Measurements from ENCODE around the gene TMEM97.

The TMEM97 gene

GRCh38 chr17:28366605-28367004 is 47.6 kb downstream of the TMEM97 start:
- no peak for TF ChIP-seq CTCF (IDR thresholded peaks at IDR 0.05; ENCODE audit: borderline replicate concordance, control extremely low read depth, extremely low read depth, insufficient read depth, missing control alignments)

GRCh38 chr17:28367641-28368305 is 48.8 kb downstream of the TMEM97 start:
- in situ Hi-C loops (cut with MboI; ENCODE audit: low sequenced_read_pairs, unreplicated experiment): no loop called here
- DNase-seq (ENCODE audit: low spot score): no peak

More at GRCh38 chr17:28366605-28367004, 47.6 kb downstream of the TMEM97 start:
- no peak for DNase-seq (ENCODE audit: low spot score)
- in situ Hi-C loops (cut with MboI; ENCODE audit: low sequenced_read_pairs, unreplicated experiment): no loop called here

GRCh38 chr17:28368306-28368831 is 49.4 kb downstream of the TMEM97 start:
- in situ Hi-C loops (cut with MboI; ENCODE audit: low sequenced_read_pairs, unreplicated experiment): no loop called here
- TF ChIP-seq CTCF (IDR thresholded peaks at IDR 0.05; ENCODE audit: borderline replicate concordance, control extremely low read depth, extremely low read depth, insufficient read depth, missing control alignments): no peak
- DNase-seq (ENCODE audit: low spot score): no peak

More at GRCh38 chr17:28367641-28368305, 48.8 kb downstream of the TMEM97 start:
- no peak for TF ChIP-seq CTCF (IDR thresholded peaks at IDR 0.05; ENCODE audit: borderline replicate concordance, control extremely low read depth, extremely low read depth, insufficient read depth, missing control alignments)

- in situ Hi-C loops (cut with MboI; ENCODE audit: low sequenced_read_pairs, unreplicated experiment): no loop called here
Measured at GRCh38 chr17:28368915-28369683, 50.1 kb downstream of the TMEM97 start.

GRCh38 chr17:28369684-28370034 is 50.7 kb downstream of the TMEM97 start:
- TF ChIP-seq CTCF (IDR thresholded peaks at IDR 0.05; ENCODE audit: borderline replicate concordance, control extremely low read depth, extremely low read depth, insufficient read depth, missing control alignments): no peak
- in situ Hi-C loops (cut with MboI; ENCODE audit: low sequenced_read_pairs, unreplicated experiment): loop anchor here (10.0 kb wide), 1 partner anchor 65 kb away; no protein-coding TSS in a partner anchor
- DNase-seq (ENCODE audit: low spot score): no peak

More at GRCh38 chr17:28368915-28369683, 50.1 kb downstream of the TMEM97 start:
- TF ChIP-seq CTCF (IDR thresholded peaks at IDR 0.05; ENCODE audit: borderline replicate concordance, control extremely low read depth, extremely low read depth, insufficient read depth, missing control alignments): no peak
- DNase-seq (ENCODE audit: low spot score): no peak

GRCh38 chr17:28370035-28370743 is 51.2 kb downstream of the TMEM97 start, which contains the start of gene VTN:
TSS of gene VTN (minus strand) at chr17:28370307. CDS start at chr17:28370203, 104 bp downstream.
- TF ChIP-seq CTCF (IDR thresholded peaks at IDR 0.05; ENCODE audit: borderline replicate concordance, control extremely low read depth, extremely low read depth, insufficient read depth, missing control alignments): no peak
- DNase-seq (ENCODE audit: low spot score): no peak
- in situ Hi-C loops (cut with MboI; ENCODE audit: low sequenced_read_pairs, unreplicated experiment): loop anchor here (10.0 kb wide), 1 partner anchor 65 kb away; no protein-coding TSS in a partner anchor
